GM12872 (cell line): ENCODE data around the gene KANK2.
A peak's percentile ranks its signal among the peaks of the same experiment; 100 is the strongest.

ENCODE experiments used
- TF ChIP-seq, protein P1 (sequence below): IDR thresholded peaks from 3 replicates; pipeline ENCODE4 v1.5.1; 2011; ENCODE audit warnings: low read depth, mild to moderate bottlenecking, low read length, moderate library complexity; ENCODE audit not compliant: insufficient read depth

Gene KANK2

DNA sequence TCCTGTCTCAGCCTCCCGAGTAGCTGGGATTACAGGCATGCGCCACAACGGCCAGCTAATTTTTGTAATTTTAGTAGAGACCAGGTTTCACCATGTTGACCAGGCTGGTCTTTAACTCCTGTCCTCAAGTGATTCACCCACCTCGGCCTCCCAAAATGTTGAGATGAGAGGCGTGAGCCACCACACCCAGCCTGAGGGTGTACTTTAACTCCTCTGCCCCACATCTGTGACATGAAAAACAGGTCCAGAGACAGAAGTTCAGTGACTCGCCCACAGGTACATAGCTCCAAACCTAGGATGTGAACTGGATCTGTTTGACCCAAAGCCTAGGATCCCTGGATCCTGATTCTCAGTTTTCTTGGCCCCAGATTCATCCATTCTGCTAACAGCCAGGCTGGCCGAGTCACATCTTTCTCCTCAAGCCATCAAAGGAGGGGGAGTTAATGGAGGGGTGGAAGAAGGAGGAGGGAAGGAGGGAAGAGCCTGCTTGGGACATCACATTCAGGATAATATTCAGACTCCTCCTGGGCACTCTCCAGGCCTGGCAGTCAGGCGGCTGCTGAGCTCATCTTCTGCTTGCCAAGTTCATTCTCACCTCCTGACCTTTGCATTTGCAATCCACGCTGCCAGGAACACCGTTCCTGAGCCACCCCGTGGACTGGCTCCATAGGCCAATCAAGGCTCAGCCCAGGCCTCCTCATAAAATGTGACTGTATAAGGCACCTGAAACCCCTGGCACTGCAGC lies 44.9 kb downstream of the KANK2 start:
- TF ChIP-seq, protein P1, sequence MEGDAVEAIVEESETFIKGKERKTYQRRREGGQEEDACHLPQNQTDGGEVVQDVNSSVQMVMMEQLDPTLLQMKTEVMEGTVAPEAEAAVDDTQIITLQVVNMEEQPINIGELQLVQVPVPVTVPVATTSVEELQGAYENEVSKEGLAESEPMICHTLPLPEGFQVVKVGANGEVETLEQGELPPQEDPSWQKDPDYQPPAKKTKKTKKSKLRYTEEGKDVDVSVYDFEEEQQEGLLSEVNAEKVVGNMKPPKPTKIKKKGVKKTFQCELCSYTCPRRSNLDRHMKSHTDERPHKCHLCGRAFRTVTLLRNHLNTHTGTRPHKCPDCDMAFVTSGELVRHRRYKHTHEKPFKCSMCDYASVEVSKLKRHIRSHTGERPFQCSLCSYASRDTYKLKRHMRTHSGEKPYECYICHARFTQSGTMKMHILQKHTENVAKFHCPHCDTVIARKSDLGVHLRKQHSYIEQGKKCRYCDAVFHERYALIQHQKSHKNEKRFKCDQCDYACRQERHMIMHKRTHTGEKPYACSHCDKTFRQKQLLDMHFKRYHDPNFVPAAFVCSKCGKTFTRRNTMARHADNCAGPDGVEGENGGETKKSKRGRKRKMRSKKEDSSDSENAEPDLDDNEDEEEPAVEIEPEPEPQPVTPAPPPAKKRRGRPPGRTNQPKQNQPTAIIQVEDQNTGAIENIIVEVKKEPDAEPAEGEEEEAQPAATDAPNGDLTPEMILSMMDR = no peak

DNA sequence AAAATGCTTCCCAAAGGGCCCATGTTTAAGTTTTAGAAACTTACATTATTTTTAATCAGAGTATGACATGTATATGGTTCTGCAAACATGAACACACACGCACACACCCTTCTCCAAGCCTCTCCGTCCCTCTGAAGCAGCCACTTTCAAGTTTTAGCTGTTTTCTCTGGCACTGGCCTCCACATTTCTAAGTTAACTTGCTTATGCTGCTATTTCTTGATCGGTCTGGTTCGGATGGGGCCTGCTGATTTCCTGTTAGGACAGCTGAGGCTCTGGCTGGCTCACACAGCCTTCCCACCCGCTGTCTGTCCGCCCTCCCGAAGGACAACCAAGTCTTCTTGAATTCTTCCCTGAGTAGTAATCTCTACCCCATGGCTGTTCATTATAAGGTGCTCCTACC lies 46.2 kb downstream of the KANK2 start:
- TF ChIP-seq, protein P1 = no peak

DNA sequence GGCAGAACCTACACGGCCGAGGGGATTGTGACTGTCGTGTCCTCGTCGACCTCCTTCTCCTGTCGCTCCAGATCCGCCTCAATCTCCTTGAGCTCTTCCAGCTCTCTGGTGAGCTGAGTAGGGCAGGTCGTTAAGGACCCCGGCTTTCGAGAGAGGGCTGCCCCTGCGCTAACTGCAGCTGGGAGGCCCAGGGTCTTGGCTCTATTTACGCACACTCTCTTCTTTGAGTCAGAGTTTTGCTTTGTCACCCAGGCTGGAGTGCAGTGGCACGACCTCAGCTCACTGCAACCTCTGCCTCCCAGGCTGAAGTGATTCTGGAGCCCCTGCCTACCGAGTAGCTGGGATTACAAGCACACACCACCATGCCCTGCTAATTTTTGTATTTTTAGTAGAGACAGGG lies 49.3 kb downstream of the KANK2 start:
- TF ChIP-seq, protein P1 = no peak

DNA sequence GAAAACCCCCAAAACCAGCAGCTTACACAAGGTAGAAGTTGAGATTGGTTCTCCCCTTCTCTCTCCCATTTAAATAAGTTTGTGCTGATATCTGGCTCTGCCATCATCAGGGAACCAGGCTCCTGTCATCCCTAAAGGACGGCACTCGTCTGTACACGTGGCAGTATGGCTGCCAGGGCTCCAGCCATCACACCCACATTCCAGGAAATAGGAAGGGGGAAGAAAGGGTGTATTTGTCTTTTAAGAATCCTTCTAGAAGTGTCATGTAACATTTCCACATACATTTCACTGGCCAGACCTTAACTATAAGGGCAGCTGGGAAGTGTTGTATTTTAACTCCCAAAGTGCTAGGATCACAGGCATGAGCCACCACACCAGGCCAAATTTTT lies 51.8 kb downstream of the KANK2 start:
- TF ChIP-seq, protein P1 = no peak

DNA sequence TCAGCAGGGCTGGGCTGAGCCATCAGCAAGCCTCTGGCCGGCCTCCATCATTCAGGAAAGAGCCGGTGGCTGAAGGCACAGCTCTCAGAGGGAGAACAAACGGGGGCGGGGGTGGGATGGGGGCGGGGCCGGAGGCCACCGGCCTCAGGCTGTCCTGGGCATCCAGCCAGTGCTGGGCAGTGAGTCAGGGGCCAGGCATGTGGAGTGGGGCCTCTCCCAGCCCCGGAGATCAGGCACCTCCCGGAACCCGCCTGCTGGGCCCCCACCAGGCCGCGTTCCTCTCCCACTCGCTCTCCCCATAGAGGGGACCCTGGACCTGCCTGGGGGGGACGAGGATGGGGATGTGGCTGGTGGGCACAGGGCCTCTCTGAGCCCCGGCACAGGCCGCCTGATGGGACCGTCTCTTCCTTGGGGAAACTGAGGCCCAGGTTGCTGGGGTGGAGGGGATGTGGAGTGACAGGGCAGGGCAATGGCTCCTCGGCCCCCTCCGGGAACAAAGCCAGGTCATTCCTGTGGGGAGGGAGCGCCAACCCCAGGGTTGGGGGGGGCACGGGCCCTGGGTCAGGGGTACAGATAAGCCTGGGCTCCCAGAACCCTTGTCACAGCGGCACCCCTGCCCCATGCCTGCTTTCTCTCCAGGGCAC lies 54.7 kb downstream of the KANK2 start:
- TF ChIP-seq, protein P1 = no peak

DNA sequence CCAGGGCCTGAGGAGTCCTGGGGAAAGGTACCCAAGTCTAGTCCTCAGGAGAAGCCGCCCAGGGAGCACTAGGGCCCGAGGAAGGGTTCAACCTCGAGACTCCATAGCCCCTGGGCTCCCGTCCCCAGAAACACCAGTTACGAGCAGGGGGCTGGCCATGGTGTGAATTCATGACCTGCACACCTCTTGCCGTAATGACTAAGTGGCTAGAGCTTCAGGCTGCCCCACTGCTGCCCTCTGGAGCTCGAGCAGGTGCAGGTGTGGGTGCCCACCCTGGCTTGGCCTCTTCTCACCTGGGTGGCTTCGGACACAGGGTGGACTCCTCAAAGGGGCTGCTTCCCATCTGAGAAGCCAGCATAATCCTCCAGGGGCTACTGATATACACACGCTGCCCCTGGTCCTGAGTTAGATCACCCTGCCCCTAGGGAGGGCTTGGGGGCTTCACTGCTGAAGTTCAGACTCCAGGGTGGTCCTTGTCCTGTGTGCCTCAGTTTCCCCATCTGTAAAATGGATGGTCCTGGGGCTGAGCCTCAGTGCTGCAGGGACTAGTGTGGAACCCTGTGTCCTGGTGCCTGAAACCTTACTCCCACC lies 55.3 kb downstream of the KANK2 start:
- TF ChIP-seq, protein P1 = 0 out of 3 replicates have a peak, but pooled peaks have one; percentile 8

DNA sequence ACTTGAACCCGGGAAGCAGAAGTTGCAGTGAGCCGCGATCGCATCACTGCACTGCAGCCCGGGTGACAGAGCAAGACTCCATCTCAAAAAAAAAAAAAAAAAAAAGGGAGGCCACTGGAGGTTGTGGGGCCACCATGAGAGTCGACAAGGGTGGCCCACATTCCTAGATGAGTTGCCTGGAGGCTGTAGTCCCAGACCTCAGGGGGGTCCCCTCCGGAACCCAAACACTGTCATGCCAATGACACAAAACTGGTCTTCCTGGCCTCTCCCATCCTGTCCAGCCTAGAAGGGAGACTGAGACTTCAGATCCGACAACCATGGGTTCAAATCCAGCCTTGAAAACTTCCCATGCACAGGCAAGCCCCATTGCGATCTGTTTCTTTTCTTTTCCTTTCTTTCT lies 56.4 kb downstream of the KANK2 start:
- TF ChIP-seq, protein P1 = no peak
